CD14-positive monocyte (primary cell): Measurements from ENCODE around the gene BORCS5. TPM values are rescaled to one million over a fixed set of nuclear protein-coding genes. Genes with fewer than 3 reads are reported as not detected.

ENCODE experiments used
- DNase-seq, 3 donors: peaks; one replicate each; pipeline ENCODE4 v3.0.0-alpha.2; 2011 to 2022
- H2AFZ ChIP-seq: 2 replicates; pipeline ENCODE4 v1.6.0; 2012; ENCODE audit warnings: mild to moderate bottlenecking, low read depth, low read length, inconsistent platforms; ENCODE audit not compliant: insufficient read depth, poor library complexity, severe bottlenecking
- H3K27ac ChIP-seq, 2 donors: 1 replicate in 1 of 2; 2 replicates in 1 of 2; pipeline ENCODE4 v1.5.1; 2012 to 2013; ENCODE audit warnings: low read length in 2 of 2, control low read depth in 1 of 2, inconsistent platforms in 1 of 2, low read depth in 1 of 2, mild to moderate bottlenecking in 1 of 2
- H3K27me3 ChIP-seq, 2 donors: one replicate each; pipeline versions ENCODE4 v1.6.0 to v1.6.1; 2011 to 2013; ENCODE audit warnings: low read length in 2 of 2; ENCODE audit not compliant: control insufficient read depth in 2 of 2, insufficient read depth in 2 of 2
- H3K36me3 ChIP-seq, 2 donors: replicated peaks in 1 of 2; 1 replicate in 1 of 2; 2 replicates in 1 of 2; pipeline versions ENCODE4 v1.5.1 to v1.6.1; 2012 to 2013; ENCODE audit warnings: low read length in 2 of 2, control low read depth in 1 of 2, inconsistent platforms in 1 of 2, mild to moderate bottlenecking in 1 of 2; ENCODE audit not compliant: insufficient read depth in 2 of 2, control insufficient read depth in 1 of 2
- H3K4me1 ChIP-seq, 2 donors: 1 replicate in 1 of 2; 2 replicates in 1 of 2; pipeline versions ENCODE4 v1.5.1 to v1.6.1; 2012 to 2013; ENCODE audit warnings: low read length in 2 of 2, control low read depth in 1 of 2, inconsistent platforms in 1 of 2, mild to moderate bottlenecking in 1 of 2, moderate library complexity in 1 of 2; ENCODE audit not compliant: insufficient read depth in 2 of 2, control insufficient read depth in 1 of 2
- H3K4me2 ChIP-seq: replicated peaks from 2 replicates; pipeline ENCODE3; 2012; ENCODE audit warnings: low read length, moderate library complexity, mild to moderate bottlenecking; ENCODE audit not compliant: poor library complexity, severe bottlenecking; ENCODE audit errors: extremely low read depth
- H3K4me3 ChIP-seq, 3 experiments: fragments of 200-600 bp in 1 of 3; sonication (generic) in 1 of 3; replicated peaks in 1 of 3; 1 replicate in 2 of 3; 2 replicates in 1 of 3; pipeline ENCODE4 v1.5.1; 2011 to 2013; ENCODE audit warnings: low read length in 3 of 3, mild to moderate bottlenecking in 3 of 3, control low read depth in 2 of 3, low read depth in 2 of 3, inconsistent platforms in 1 of 3, moderate library complexity in 1 of 3
- H3K79me2 ChIP-seq: 2 replicates; pipeline ENCODE4 v1.6.0; 2012; ENCODE audit warnings: mild to moderate bottlenecking, control low read depth, inconsistent platforms, low read length, moderate library complexity; ENCODE audit not compliant: insufficient read depth
- H3K9ac ChIP-seq: 2 replicates; pipeline ENCODE4 v1.6.0; 2017; ENCODE audit warnings: low read length, mild to moderate bottlenecking; ENCODE audit not compliant: insufficient read depth, poor library complexity, severe bottlenecking
- H3K9me3 ChIP-seq, 2 donors: replicated peaks in 1 of 2; 1 replicate in 1 of 2; 2 replicates in 1 of 2; pipeline versions ENCODE4 v1.5.1 to v1.6.1; 2012 to 2013; ENCODE audit warnings: low read length in 2 of 2, control low read depth in 1 of 2; ENCODE audit not compliant: control insufficient read depth in 1 of 2, insufficient read depth in 1 of 2
- H4K20me1 ChIP-seq: 2 replicates; pipeline ENCODE4 v1.6.0; 2012; ENCODE audit warnings: mild to moderate bottlenecking, low read length, control low read depth, moderate library complexity; ENCODE audit not compliant: insufficient read depth
- H3K27ac Mint-ChIP-seq, 7 donors: one replicate each; pipeline ENCODE4 v1.8.0; 2020; ENCODE audit warnings: mild to moderate bottlenecking in 7 of 7, mixed read lengths in 7 of 7, moderate library complexity in 6 of 7, inconsistent platforms in 2 of 7
- H3K27me3 Mint-ChIP-seq, 3 donors: one replicate each; pipeline ENCODE4 v1.8.0; 2021 to 2022; ENCODE audit warnings: low read depth in 3 of 3, mild to moderate bottlenecking in 3 of 3, mixed read lengths in 3 of 3, moderate library complexity in 3 of 3, inconsistent platforms in 1 of 3
- H3K36me3 Mint-ChIP-seq, 2 donors: one replicate each; pipeline ENCODE4 v1.8.0; 2020; ENCODE audit warnings: mixed read lengths in 2 of 2, inconsistent platforms in 1 of 2, mild to moderate bottlenecking in 1 of 2
- H3K4me1 Mint-ChIP-seq: one replicate; pipeline ENCODE4 v1.8.0; 2020; ENCODE audit warnings: mild to moderate bottlenecking, mixed read lengths
- H3K4me3 Mint-ChIP-seq, 2 donors: one replicate each; pipeline ENCODE4 v1.8.0; 2020; ENCODE audit warnings: mild to moderate bottlenecking in 2 of 2, mixed read lengths in 2 of 2, moderate library complexity in 1 of 2
- H3K9me3 Mint-ChIP-seq, 7 donors: one replicate each; pipeline ENCODE4 v1.8.0; 2020 to 2022; ENCODE audit warnings: mixed read lengths in 7 of 7, mild to moderate bottlenecking in 6 of 7, moderate library complexity in 6 of 7, inconsistent platforms in 2 of 7
- CTCF ChIP-seq: fragments of 200-600 bp; IDR thresholded peaks from one replicate; pipeline ENCODE4 v1.8.0; 2022; ENCODE audit warnings: antibody characterized with exemption, mild to moderate bottlenecking
- WGBS: methylation state at CpG from one replicate; pipeline ENCODE4 v1.1.5; 2013; ENCODE audit warnings: missing lambda C conversion rate; ENCODE audit not compliant: insufficient coverage; 5-methylcytosine and 5-hydroxymethylcytosine counted together
- intact Hi-C, 2 donors: fragments of 100-400 bp; cut with micrococcal nuclease; formaldehyde crosslinking; loops; one replicate each; pipeline versions ENCODE4 v1.15.0 to v1.15.1; 2023
- polyA plus RNA-seq, 3 donors: library from polyadenylated mRNA; depleted of rRNA in 1 of 3; unstranded in 2 of 3; stranded (reverse) in 1 of 3; fragments of 300-500 nt in 2 of 3; fragments of >200 nt in 1 of 3; fragmentation: Illumina TruSeq in 2 of 3; gene quantifications; 1 replicate in 2 of 3; 2 replicates in 1 of 3; pipeline ENCODE4 v1.2.3, GENCODE V29; 2012 to 2021

BORCS5 gene
- polyA plus RNA-seq, 3 donors, result 8.5 to 15.1 (median 9.6) TPM

- no peak overlapping the region for H3K4me2 ChIP-seq
- H3K9me3 Mint-ChIP-seq, result peaks cover 0 to 3% (median 0%) of the 10 kb centered on the region in 7 donors
Measured at GRCh38 chr12:12474931-12475795, 118.3 kb downstream of the BORCS5 start.

More at GRCh38 chr12:12474931-12475795, 118.3 kb downstream of the BORCS5 start:
- no peaks in the 10 kb centered on the region for H3K79me2 ChIP-seq
- peaks cover 5% of the 10 kb centered on the region for H3K4me1 Mint-ChIP-seq
- WGBS, result 95% methylated on average over 7 of the region's 15 CpGs
- H4K20me1 ChIP-seq, result no peaks in the 10 kb centered on the region
- no peaks in the 10 kb centered on the region for H3K4me1 ChIP-seq
- no peak overlapping the region for H3K27ac ChIP-seq
- H3K27ac Mint-ChIP-seq, result peak overlapping the region in 2 of 7 donors; percentile 61 to 64
- H2AFZ ChIP-seq, result no peak overlapping the region
- no peak overlapping the region for H3K9ac ChIP-seq
- H3K4me3 ChIP-seq, result no peak overlapping the region
- peak in 2 of 3 donors; percentile 13 to 38 for DNase-seq
- H3K27me3 Mint-ChIP-seq, result peaks cover 0 to 5% (median 0%) of the 10 kb centered on the region in 3 donors
- H3K36me3 ChIP-seq, result peaks cover 0 to 3% of the 10 kb centered on the region in 2 donors
- TF ChIP-seq CTCF, result no peak
- H3K27me3 ChIP-seq, result no peaks in the 10 kb centered on the region
- H3K9me3 ChIP-seq, result no peaks in the 10 kb centered on the region
- intact Hi-C loops, result no loop called here
- H3K36me3 Mint-ChIP-seq, result peaks cover 23 to 24% of the 10 kb centered on the region in 2 donors
- H3K4me3 Mint-ChIP-seq, result no peak overlapping the region
